IPS-18c (cell line): ENCODE results near the gene FDX2.

Experiments
- H3K4me3 ChIP-seq: 2 replicates; pipeline ENCODE4 v1.7.0; 2013; ENCODE audit warnings: low read depth, mild to moderate bottlenecking, low read length, moderate library complexity; ENCODE audit not compliant: insufficient read depth
- H3K9me3 ChIP-seq: one replicate; pipeline ENCODE4 v1.6.1; 2013; ENCODE audit warnings: mild to moderate bottlenecking, low read length, moderate library complexity; ENCODE audit not compliant: control insufficient read depth, insufficient read depth

Gene FDX2

GRCh38 chr19:10277795-10278589, 37.8 kb downstream of the FDX2 start:
- Histone ChIP-seq H3K4me3 (no peak overlapping the region), H3K9me3 (no peaks in the 10 kb centered on the region)

- Histone ChIP-seq H3K9me3 (peaks cover 2% of the 10 kb centered on the region), H3K4me3 (no peak overlapping the region)
Observed at GRCh38 chr19:10274589-10274988, 41.2 kb downstream of the FDX2 start.

GRCh38 chr19:10271543-10272086, 44.2 kb downstream of the FDX2 start:
- no peak overlapping the region for H3K4me3 ChIP-seq
- H3K9me3 ChIP-seq: peaks cover 2% of the 10 kb centered on the region

GRCh38 chr19:10270616-10271394, 45.0 kb downstream of the FDX2 start, which contains the start of gene ICAM1:
Gene ICAM1 (plus strand): TSS chr19:10271120. CDS start chr19:10271160, 40 bp downstream.
- Histone ChIP-seq H3K9me3 (peaks cover 2% of the 10 kb centered on the region), H3K4me3 (peak within 1 kb of the TSS; percentile 56)

GRCh38 chr19:10270180-10270615, 45.6 kb downstream of the FDX2 start:
- H3K4me3 ChIP-seq: peak overlapping the region; percentile 56
- H3K9me3 ChIP-seq: peaks cover 4% of the 10 kb centered on the region

- peak overlapping the region; percentile 56 for H3K4me3 ChIP-seq
- H3K9me3 ChIP-seq: peaks cover 4% of the 10 kb centered on the region
Observed at GRCh38 chr19:10269333-10270179, 46.3 kb downstream of the FDX2 start.

GRCh38 chr19:10268071-10268470, 47.7 kb downstream of the FDX2 start:
- Histone ChIP-seq H3K4me3 (no peak overlapping the region), H3K9me3 (peaks cover 4% of the 10 kb centered on the region)

GRCh38 chr19:10266706-10267105, 49.1 kb downstream of the FDX2 start:
- Histone ChIP-seq H3K4me3 (no peak overlapping the region), H3K9me3 (peaks cover 4% of the 10 kb centered on the region)

- peaks cover 2% of the 10 kb centered on the region for H3K9me3 ChIP-seq
- no peak overlapping the region for H3K4me3 ChIP-seq
Observed at GRCh38 chr19:10262771-10263170, 53.0 kb downstream of the FDX2 start.

GRCh38 chr19:10260141-10260584, 55.7 kb downstream of the FDX2 start:
- H3K9me3 ChIP-seq: no peaks in the 10 kb centered on the region
- H3K4me3 ChIP-seq: no peak overlapping the region
